22Rv1 (cell line): ENCODE results near the gene EED.

Source experiments
- ZFX ChIP-seq: fragments of 450-650 bp; IDR thresholded peaks from 2 replicates; pipeline ENCODE4 v1.6.1; 2017; ENCODE audit warnings: antibody characterized with exemption, borderline replicate concordance
- TF ChIP-seq, protein P1 (sequence below): fragments of 450-650 bp; IDR thresholded peaks from 2 replicates; pipeline ENCODE4 v1.5.1; 2017; ENCODE audit warnings: mild to moderate bottlenecking

DNA sequence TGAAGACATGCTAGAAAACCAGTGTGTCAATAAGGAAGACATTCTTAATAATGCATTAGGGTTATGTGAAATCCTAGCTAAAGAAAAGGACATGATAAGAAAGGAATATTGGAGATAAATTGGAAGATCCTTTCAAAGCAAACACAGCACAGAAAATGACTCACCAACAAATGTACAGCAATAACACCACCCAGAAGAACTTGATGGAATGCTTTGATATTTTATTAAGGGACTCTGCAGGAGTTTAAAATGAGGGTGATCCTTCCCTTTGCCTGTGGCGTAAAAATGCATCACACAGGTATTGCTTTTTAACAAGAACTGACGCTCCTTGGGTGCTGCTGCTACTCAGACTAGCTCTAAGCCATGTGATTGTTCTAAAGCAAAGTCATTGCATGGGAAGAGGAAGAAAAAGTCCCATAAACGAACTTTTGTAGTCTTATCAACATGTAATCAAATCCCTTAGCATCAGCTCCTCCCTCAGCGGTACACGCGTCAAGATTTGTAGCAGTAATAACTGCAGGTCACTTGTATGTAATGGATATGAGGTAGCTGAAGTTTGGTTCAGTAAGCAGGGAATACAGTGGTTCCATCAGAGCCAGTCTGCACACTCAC lies 48.4 kb upstream of the EED start:
- TF ChIP-seq, protein P1, sequence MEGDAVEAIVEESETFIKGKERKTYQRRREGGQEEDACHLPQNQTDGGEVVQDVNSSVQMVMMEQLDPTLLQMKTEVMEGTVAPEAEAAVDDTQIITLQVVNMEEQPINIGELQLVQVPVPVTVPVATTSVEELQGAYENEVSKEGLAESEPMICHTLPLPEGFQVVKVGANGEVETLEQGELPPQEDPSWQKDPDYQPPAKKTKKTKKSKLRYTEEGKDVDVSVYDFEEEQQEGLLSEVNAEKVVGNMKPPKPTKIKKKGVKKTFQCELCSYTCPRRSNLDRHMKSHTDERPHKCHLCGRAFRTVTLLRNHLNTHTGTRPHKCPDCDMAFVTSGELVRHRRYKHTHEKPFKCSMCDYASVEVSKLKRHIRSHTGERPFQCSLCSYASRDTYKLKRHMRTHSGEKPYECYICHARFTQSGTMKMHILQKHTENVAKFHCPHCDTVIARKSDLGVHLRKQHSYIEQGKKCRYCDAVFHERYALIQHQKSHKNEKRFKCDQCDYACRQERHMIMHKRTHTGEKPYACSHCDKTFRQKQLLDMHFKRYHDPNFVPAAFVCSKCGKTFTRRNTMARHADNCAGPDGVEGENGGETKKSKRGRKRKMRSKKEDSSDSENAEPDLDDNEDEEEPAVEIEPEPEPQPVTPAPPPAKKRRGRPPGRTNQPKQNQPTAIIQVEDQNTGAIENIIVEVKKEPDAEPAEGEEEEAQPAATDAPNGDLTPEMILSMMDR: no peak
- no peak for TF ChIP-seq ZFX
